Measurements from ENCODE around the gene KCTD15.

The KCTD15 gene

GRCh38 chr19:33803383-33803782 lies 6.7 kb downstream of the KCTD15 start (continued):
- no peak for TF ChIP-seq PATZ1 (CRISPR knock-in tag; IDR thresholded peaks at IDR 0.05; ENCODE audit: borderline replicate concordance)
- TF ChIP-seq ZNF565 (CRISPR knock-in tag; conservative IDR thresholded peaks at IDR 0.05; ENCODE audit: low read depth) = no peak
- no peak for TF ChIP-seq POU6F1 (CRISPR knock-in tag; IDR thresholded peaks at IDR 0.05; ENCODE audit: borderline replicate concordance, low read depth)
- no peak for TF ChIP-seq CSDC2 (CRISPR knock-in tag; IDR thresholded peaks at IDR 0.05)
- no peak for TF ChIP-seq ZNF8 (CRISPR knock-in tag; IDR thresholded peaks at IDR 0.05)
- no peak for TF ChIP-seq TSHZ2 (CRISPR knock-in tag; IDR thresholded peaks at IDR 0.05)
- TF ChIP-seq RARB (CRISPR knock-in tag; IDR thresholded peaks at IDR 0.05) = no peak
- TF ChIP-seq ARNTL (CRISPR knock-in tag; IDR thresholded peaks at IDR 0.05; ENCODE audit: borderline replicate concordance, low read depth) = no peak
- no peak for TF ChIP-seq ISL1 (CRISPR knock-in tag; IDR thresholded peaks at IDR 0.05)
- no peak for TF ChIP-seq ZFP30 (CRISPR knock-in tag; IDR thresholded peaks at IDR 0.05)

GRCh38 chr19:33804021-33804799 lies 7.5 kb downstream of the KCTD15 start:
- no peak for ATAC-seq

More at GRCh38 chr19:33804021-33804799, 7.5 kb downstream of the KCTD15 start:
- TF ChIP-seq ESRRG (CRISPR knock-in tag; IDR thresholded peaks at IDR 0.05) = no peak
- TF ChIP-seq ZNF70 (CRISPR knock-in tag; IDR thresholded peaks at IDR 0.05) = no peak
- no peak for TF ChIP-seq TOX (CRISPR knock-in tag; IDR thresholded peaks at IDR 0.05; ENCODE audit: borderline replicate concordance)
- no peak for TF ChIP-seq ARNTL (CRISPR knock-in tag; IDR thresholded peaks at IDR 0.05; ENCODE audit: borderline replicate concordance, low read depth)
- TF ChIP-seq OSR1 (CRISPR knock-in tag; IDR thresholded peaks at IDR 0.05) = no peak
- TF ChIP-seq CREB5 (CRISPR knock-in tag; IDR thresholded peaks at IDR 0.05; ENCODE audit: low read depth) = no peak
- no peak for TF ChIP-seq ISL1 (CRISPR knock-in tag; IDR thresholded peaks at IDR 0.05)
- no peak for TF ChIP-seq CSDC2 (CRISPR knock-in tag; IDR thresholded peaks at IDR 0.05)
- no peak for TF ChIP-seq BACH2 (CRISPR knock-in tag; IDR thresholded peaks at IDR 0.05; ENCODE audit: borderline replicate concordance)
- no peak for TF ChIP-seq GLIS3 (CRISPR knock-in tag; IDR thresholded peaks at IDR 0.05)
- TF ChIP-seq CSRNP3 (CRISPR knock-in tag; IDR thresholded peaks at IDR 0.05) = no peak
- TF ChIP-seq PATZ1 (CRISPR knock-in tag; IDR thresholded peaks at IDR 0.05; ENCODE audit: borderline replicate concordance) = no peak
- no peak for TF ChIP-seq ZNF565 (CRISPR knock-in tag; conservative IDR thresholded peaks at IDR 0.05; ENCODE audit: low read depth)
- no peak for TF ChIP-seq ZNF8 (CRISPR knock-in tag; IDR thresholded peaks at IDR 0.05)
- no peak for TF ChIP-seq ZC3H10 (CRISPR knock-in tag; IDR thresholded peaks at IDR 0.05)
